ENCODE data around the gene PPP1R13B.

DNA sequence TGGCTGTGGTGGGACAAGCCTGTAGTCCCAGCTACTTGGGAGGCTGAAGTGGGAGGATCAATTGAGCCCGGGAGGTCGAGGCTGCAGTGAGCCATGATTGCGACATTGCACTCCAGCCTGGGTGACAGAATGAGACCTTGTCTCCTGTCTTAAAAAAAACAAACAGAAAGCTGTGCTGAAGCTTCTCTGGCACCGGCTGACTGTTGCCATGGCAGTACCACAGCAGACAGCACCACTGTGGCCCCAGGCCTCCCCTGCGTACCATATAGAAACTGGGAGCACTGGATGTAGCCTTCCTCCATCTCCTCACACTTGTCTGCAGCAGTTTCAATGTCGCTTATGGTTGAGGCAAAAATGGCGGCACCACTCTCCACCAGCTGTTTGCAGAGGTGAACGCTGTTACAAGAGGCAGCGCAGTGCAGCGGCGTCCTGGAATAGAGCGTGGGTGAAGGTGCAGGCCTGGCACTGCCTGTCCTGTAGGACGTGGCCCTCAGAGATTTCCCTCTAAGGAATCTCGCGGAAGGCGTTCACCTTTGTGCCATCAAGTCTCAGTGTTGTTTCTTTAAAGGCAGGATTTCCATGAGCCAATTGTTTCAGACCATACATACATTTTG, 109.8 kb downstream of the PPP1R13B start:
- TF ChIP-seq POLR2AphosphoS5 (IDR thresholded peaks at IDR 0.05; ENCODE audit: low read depth, low read length) = no peak
- TF ChIP-seq, protein P1, sequence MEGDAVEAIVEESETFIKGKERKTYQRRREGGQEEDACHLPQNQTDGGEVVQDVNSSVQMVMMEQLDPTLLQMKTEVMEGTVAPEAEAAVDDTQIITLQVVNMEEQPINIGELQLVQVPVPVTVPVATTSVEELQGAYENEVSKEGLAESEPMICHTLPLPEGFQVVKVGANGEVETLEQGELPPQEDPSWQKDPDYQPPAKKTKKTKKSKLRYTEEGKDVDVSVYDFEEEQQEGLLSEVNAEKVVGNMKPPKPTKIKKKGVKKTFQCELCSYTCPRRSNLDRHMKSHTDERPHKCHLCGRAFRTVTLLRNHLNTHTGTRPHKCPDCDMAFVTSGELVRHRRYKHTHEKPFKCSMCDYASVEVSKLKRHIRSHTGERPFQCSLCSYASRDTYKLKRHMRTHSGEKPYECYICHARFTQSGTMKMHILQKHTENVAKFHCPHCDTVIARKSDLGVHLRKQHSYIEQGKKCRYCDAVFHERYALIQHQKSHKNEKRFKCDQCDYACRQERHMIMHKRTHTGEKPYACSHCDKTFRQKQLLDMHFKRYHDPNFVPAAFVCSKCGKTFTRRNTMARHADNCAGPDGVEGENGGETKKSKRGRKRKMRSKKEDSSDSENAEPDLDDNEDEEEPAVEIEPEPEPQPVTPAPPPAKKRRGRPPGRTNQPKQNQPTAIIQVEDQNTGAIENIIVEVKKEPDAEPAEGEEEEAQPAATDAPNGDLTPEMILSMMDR (IDR thresholded peaks at IDR 0.05) = no peak
- TF ChIP-seq, protein P2, sequence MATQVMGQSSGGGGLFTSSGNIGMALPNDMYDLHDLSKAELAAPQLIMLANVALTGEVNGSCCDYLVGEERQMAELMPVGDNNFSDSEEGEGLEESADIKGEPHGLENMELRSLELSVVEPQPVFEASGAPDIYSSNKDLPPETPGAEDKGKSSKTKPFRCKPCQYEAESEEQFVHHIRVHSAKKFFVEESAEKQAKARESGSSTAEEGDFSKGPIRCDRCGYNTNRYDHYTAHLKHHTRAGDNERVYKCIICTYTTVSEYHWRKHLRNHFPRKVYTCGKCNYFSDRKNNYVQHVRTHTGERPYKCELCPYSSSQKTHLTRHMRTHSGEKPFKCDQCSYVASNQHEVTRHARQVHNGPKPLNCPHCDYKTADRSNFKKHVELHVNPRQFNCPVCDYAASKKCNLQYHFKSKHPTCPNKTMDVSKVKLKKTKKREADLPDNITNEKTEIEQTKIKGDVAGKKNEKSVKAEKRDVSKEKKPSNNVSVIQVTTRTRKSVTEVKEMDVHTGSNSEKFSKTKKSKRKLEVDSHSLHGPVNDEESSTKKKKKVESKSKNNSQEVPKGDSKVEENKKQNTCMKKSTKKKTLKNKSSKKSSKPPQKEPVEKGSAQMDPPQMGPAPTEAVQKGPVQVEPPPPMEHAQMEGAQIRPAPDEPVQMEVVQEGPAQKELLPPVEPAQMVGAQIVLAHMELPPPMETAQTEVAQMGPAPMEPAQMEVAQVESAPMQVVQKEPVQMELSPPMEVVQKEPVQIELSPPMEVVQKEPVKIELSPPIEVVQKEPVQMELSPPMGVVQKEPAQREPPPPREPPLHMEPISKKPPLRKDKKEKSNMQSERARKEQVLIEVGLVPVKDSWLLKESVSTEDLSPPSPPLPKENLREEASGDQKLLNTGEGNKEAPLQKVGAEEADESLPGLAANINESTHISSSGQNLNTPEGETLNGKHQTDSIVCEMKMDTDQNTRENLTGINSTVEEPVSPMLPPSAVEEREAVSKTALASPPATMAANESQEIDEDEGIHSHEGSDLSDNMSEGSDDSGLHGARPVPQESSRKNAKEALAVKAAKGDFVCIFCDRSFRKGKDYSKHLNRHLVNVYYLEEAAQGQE (IDR thresholded peaks at IDR 0.05; ENCODE audit: insufficient read depth in 1 of 2, low read depth in 2 of 2, low read length in 1 of 2) = no peak
